Measurements from ENCODE around the gene TEKTIP1.

Gene TEKTIP1

DNA sequence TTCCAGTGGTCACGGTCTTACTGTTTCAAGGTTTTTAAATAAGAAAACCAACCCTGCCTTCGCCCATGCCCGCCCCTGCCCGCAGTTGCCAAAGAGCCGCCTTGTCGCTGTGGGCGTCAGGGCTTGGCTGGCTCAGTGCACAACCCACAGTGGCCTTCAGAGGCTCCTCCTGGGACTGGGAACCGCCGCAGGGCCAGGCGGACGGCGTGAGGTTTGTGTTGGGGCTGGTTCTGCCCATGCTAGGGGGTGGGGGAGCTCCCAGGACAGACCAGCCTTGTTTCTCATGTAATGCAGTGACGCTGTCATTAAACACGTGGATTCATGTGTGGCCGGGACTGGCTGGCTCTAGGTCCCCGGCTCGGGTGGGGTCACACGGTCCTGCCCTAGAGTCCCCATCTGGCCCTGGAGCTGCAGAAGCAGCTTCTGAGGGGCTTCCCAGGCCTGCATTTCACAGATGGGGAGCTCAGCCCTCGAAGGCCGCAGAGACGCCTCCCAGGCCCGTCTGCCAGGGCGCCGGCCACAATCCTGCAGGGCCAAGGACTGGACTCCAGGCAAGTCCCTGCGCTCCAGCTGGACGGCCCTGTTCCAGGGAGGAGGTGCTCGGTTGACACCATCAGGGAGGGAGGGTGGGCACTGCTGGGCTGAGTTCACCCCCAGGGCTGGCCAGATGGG lies 2.4 kb upstream of the TEKTIP1 start:
- peak in 36 of 51 donors; percentile 9 to 86 (median 61) for DNase-seq

DNA sequence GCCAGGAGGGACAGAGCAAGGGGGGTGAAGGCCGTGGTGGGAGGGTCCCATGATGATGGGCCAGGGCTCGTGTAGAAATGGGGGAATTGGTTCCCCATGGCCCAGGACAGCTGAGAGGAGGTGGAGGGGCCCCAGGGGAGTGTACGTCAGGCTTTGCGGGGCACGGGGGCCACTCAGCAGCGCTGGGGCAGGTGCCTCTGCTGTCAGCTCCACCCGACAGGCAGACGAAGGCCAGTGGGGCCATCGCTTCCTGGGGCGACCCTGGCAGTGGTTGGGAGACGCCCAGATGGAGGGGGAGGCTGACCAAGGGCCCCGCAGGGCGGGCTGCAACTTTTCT lies 1.9 kb upstream of the TEKTIP1 start:
- DNase-seq: no peak

DNA sequence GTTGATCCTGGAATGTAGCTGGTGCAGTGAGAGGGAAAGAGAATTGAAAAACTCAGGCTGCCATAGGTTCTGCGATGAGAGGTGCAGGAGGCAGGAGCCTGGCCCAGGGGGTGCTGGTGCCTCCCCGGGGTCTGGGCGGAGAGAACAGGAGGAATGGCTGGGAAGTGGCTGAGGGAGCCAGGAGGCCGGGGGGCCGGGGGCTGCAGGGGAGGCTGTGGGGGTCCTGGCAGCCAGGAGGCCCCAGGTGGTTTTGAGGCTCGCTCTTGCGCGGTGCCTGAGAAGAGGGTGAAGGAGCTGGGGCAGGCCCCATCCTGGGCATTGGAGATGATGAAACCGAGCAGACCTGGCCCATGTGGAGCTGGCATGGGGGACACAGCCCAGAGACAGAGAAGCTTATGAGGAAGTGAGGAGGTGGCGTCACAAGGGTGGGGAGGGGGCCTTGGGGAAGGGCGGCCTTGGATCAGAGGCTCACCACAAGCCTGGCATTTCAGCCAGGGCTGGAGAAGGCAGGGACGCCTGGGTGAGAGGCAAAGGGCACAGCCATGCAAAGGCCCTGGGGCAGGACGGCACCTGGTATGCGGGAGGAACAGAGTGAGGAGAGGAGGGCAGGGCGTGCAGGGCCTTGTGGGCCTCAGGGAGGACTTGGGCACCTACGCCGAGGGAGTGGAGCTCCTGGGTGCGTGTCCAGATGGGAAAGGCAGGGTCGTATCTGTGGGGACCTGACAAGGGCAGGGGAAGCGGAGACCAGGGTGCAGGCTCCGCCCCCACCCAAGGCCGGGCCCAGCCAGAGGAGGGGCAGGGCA lies 1.3 kb upstream of the TEKTIP1 start:
- DNase-seq: peak in 3 of 51 donors; percentile 15 to 34 (median 24)

DNA sequence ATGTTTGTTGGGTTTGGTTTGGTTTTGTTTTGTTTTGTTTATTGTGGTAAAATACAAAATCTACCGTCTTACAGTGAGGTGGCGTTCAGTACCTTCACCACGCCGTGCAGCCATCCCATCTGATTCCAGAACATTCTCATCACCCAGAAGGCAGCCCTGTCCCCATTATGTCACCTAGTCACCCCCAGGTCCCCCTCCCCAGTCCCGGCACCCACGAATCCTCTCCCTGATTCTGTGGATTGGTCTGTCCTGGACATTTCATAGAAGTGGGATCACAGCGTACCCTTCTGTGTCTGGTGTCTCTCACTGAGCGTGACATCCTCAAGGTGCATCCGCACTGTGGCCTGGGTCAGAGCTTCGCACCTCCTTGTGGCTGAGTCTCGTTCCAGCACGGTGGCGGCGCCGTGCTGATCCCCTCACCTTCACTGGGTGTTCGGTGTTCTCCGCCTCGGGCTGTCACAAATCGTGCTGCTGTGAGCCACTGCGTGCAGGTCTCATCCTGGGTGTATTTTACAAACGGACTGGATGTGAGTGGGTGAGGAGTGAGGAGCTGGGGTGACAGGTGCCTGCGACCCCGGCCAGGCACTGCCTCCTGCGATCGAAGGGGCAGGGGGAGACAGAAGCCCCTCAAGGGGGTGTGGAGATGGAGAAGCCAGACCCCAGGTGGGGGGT lies 580 bp upstream of the TEKTIP1 start:
- no peak for DNase-seq

DNA sequence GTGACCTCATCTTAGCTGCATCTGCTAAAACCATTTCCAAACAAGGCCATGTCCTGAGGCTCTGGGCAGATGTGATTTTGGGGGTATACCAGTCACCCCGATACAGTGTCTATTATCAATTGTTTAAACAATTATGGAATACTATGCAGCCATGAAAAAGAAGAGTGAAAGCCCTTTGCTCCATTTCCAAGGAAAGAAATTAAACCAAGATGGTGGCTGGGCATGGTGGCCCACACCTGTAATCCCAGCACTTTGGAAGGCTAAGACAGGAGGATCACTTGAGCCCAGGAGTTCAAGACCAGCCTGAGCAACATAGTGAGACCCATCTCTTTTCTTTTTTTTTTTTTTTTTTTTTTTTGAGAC lies 763 bp downstream of the TEKTIP1 start:
- DNase-seq: no peak

DNA sequence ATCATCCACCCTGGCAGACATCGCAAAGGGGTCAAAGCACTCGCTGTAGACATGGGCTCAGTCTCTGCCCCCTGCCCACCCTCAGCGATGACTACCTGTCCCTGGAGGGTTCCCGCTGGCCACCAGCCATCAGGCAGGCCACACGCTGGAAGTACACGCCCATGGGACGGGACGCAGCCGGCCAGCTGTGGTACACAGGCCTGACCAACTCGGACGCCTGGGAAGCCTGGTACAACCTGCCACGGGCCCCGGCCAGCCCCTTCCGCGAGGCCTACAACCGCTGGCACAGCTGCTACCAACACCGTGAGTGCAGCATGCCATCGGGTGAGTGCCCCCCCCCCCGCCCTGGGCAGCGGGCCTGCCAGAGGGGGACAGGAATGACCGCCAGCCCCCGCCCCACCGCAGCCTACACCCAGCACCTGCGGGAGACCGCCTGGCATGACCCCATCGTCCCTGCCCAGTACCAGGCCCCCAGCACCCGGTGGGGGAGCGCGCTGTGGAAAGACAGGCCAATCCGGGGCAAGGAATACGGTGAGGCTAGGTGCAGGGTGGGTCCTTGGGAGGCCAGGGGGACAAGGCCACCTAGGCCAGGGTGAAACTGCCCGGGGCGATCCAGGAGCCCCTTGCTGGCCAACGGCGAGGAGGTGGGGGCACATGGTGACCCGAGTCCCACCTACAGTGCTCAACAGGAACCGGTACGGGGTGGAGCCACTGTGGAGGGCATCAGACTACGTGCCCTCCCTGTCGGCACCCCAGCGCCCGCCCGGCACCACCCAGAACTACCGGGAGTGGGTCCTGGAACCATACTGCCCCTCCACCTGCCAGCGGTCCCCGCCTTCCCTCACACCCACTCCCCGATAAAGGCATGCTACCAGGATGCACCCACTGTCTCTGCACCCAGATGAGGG lies 4.4 kb downstream of the TEKTIP1 start:
- DNase-seq: peak in 34 of 51 donors; percentile 20 to 85 (median 56)

DNA sequence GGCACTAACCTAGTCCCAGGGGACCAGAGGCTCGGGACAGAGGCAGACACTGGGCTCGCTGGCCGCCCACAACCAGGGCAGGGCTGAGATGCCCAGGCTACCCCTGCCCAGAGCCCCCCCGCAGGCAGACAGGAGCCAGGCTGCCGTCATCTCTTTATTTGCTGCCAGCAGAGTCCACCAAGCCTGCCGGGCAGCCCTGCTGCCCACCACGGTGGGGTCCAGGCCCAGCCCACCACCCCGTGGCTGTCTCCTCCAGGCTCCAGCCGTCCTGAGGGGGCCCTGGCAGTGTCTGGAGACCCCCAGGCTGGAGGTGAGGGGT lies 5.0 kb downstream of the TEKTIP1 start:
- peak in 5 of 51 donors; percentile 13 to 41 (median 22) for DNase-seq

DNA sequence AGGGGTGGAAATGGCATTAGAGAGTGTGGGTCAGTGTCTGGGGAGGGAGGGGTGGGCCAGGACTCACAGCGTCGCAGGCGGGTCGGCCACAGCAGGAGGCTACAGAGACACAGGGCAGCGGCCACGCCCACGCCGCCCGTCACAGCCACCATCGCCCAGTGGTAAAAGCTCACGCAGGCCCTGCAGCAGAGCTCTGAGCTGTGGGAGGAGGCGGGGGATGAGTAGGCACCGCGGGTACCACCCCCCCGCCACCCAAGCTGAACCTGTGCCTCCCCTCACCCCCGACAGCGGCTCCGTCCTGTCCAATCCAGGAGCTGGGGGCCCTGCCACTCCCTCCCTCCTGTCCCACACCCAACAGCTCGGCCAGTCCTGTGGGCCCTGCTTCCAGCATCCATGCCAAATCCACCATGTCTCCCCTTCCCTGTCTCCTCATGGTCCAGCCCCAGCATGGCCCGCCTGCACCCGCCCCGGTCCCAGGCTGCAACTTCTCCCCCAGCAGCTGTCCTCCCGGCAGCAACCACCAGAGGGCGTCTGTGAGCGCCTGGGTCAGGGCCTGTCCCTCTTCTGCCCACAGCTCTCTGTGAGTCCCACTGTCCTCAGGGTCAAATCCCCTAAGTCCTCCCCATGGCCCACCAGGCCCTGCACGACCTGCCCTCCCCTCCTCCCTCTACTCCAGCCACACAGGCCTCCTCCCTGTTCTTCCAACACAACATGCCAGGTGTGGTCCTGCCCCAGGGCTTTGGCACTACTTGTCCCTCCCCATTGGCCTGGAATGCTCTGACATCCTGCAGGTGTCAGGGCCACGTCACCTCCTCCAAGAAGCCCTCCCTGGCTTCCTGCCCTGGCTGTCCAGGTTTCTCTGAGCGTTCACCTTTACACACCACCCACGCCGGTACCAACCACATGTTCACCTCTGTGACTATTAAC lies 6.0 kb downstream of the TEKTIP1 start:
- DNase-seq: peak; percentile 17 to 92 (median 75)

DNA sequence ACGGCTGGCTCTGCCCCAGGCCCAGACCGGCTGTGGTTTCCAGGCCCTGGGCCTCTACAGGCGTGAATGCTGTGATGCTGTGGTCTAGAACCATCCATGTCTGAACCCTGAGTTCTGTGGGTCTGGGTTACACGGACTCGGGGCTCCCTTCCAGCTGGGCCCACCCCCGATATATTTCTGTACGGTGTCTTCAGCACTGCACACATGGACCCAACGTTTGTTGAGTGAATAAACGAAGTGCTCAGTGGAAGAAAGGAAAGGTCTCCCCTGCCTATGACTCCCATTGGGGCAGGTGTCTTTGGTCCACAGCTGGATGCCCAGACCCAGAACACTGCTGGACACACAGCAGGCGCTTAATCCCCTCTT lies 6.7 kb downstream of the TEKTIP1 start:
- DNase-seq: no peak

DNA sequence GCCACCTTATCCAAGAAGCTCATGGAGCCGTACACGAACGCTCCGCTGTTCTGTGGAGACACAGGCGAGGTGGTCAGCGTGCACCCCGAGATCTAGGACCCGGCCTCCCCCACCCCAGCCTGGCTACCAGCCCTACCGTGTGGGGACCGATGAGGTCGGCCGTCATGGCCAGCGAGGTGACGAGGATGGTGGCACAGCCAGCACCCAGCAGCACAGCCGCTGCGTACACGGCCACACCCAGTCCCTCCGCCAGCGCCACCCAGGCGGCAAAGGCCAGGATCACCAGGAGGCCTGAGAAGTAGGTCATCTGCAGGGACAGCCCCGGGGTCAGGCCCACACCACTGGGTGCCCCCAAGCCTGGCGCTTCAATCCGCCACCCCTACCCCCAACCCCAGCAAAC lies 7.1 kb downstream of the TEKTIP1 start:
- peak in 1 of 51 donors; percentile 10 for DNase-seq

DNA sequence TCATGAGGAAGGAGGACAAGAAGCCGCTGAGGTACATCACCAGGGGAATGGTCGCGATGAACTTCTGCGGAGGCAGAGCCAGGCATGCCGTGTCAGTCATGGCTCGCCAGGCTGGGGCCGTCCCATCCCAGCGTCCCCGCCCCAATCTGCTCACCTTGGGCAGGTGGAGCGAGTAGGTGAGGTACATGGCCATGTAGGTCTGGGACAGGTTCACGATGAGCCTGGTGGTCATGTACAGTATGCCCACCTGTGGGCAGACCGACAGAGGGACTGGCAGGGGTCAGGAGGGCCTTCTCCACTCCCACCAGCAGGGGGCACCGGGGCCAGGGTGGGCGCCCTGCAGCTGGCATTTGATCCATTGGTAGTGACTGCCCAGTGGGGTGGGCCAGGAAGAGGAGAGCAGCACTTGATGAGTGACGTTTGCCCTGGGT lies 8.3 kb downstream of the TEKTIP1 start:
- DNase-seq: peak in 1 of 51 donors; percentile 18

DNA sequence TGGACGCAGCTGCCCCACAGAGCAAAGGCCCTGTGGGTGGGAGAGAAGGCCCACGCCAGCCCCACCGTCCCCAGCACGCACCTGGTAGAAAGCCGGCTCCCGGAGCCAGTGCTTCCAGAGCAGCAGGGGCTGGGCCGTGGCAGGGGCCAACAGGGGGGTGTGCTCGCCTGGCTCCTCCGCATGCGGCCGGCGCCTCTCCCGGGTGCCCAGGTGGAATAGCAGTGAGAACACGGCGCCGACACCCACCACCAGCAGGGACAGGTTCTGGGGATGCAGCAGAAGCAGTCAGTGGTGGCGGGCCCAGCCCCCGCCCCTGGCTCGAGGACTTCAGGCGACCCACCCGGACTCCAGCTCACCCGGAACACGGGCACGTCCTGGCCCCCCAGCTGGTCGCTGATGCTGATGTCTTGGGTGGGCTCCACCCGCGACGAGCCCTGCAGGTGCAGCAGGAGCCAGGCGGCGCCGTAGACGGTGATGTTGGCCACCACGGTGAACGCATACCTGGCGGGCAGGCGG lies 8.9 kb downstream of the TEKTIP1 start:
- DNase-seq: no peak

DNA sequence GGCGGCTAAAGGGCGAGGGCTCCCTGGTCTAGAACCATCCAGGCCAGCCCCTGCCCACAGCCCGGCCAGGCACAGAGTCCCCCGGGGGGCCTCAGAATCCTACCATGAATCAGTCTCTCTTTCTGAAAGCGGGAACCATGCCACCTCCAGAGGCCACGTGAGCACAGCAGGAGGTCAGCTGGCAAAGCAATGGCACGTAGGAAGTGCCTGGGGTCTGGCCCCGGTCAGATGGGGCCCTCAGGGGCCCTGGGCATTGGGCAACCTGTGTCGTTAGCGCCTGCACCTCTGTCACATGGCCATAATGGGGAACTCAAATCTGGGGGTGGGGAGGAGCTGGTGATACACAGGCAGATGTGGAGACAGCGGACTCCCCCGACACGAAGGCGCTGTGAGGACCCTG lies 9.6 kb downstream of the TEKTIP1 start:
- DNase-seq: peak in 29 of 51 donors; percentile 6 to 76 (median 43)

DNA sequence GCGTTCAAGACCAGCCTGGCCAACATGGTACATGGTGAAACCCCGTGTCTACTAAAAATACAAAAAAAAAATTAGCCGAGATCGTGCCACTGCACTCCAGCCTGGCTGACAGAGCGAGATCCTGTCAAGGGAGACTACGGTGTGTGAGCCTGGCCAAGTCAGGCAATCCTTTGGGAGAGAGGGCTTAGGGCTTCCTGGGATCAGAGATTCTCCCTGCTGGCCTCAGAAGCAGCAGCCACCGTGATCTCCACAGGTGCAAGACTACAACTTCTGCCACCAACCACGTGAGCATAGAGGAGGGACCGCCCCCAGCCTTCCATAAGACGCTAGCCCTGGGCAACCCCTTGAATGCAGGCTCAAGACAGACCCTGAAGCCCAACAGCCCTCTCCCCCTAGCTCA lies 10.8 kb downstream of the TEKTIP1 start:
- no peak for DNase-seq

DNA sequence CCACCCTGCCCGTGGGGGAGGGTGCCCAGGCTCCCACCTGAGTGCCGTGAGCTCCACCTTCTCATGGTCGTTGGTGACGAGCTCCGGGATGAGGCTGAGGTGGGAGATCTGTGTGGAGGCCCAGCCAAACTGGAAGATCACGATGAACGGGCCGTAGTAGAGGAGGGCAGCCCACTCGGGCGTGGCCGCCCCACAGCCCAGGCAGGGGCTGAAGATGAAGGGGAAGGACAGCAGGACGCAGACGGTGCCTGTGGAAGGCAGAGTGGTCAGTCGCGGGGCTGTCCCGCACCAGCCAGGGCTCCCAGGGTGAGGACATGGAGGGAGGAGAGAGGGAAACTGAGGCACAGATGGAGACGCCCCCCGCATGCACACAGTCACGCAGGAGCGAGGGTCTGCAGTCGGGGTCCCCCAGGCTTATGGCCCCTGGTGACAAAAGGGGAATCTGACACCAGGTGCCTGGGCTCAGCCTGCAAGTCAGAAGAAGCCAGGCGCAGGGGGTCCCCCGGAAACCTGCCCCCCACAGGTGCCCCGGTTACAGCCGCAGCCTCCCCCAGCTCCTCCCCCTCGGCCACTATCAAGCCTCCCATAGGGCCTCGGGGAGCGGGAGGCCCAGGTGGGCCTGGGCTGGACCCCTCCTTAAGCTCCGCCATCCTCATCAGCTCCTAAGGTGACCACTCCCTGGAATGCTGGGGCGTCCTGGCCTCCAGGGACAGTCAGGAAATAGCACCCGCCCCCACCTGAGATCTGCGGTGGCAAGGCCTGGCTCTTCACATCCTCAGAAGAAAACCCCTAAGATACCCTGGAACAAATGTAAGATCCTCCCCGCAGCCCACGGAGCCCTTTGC lies 12.2 kb downstream of the TEKTIP1 start:
- no peak for DNase-seq

DNA sequence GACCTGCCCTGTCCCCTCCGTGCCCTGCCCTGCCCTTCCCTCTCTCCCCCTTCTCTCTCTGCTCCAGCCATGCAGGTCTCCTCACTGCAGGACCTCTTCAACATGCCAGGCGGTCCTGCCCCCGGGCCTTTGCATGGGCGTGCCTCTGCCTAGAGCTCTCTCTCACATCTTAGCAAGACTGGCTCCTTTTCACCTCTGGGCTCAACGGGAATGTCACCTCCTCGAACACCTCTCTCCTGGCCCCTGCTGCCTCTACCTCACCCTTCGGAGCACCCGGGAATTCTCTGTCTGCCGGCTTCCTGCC lies 12.8 kb downstream of the TEKTIP1 start:
- DNase-seq: no peak

DNA sequence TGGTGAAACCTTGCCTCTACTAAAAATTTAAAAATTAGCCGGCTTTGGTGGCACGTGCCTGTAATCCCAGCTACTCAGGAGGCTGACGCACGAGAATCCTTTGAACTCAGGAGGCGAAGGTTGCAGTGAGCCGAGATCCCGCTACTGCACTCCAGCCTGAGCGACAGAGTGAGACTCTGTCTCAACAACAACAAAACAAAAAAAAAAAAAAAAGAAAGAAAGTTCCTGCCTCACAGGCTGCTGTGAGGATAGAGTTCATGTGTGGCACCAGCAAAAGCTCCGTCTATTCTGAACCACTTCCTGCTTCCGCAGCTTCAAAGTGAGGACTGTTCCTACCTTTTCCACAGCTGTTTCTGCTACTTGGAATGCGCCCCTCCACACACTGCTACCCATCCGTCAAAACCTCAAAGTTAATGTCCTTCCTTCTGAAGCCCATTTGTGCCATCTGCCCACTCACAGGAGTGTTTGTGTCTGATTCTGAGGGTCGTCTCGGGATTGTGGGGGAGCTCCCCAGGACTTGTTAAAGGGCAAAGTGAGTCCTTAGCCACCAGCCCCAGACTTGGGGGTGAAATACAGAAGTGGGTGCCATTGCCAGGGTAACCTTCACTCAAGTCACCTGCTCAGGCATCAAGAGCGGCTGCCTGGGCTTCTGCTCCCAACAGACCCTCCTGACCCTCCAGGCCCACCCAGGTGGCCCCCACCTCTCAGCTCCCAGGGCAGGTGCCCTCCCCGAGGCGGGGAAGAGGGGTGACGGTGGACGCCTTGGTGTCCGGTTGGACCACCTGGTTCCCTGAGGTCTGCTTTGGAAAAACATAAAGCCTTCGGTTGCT lies 15.5 kb downstream of the TEKTIP1 start:
- DNase-seq: no peak

DNA sequence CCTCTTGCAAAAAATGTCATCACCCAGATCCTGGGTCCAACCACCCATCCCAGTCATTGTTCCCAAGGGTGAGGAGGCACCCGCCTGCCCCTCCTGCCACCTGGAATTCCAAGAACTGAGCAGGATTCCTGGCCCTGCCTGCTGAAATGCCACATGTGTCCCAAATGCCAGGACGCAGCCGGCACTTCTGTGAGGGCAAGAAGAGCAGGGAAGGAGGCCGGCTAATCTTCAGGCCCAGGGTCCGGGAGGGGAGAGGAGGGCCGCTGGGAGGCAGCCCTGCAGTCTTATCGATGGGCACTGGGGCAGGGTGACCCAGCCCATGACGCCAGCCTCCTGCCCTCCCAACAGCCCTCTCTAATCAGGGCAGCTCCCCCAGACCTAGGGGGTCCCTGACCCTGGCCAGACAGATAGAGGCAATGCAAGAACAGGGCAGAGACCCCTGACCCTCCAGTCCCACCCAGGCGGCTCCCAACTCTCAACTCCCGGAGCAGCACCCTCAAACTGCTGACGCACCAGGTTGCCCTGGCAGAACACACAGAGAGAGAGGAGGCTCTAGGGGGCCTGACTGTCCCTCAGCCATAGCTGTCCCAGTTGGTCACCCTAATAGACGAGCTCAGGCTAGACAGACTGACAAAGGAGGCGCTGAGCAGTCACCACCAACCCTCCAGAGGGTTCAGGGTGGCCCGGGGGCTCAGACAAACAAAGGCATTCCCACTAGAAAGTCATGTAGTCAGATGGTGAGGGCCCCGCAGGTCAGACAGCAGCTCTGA lies 16.9 kb downstream of the TEKTIP1 start:
- DNase-seq: no peak
